Cardiac muscle cell (in vitro differentiated cells and primary cell): ENCODE measurements around the gene NTNG1. TPM values are rescaled to one million over a fixed set of nuclear protein-coding genes. Genes with fewer than 3 reads are reported as not detected.

Source experiments
- DNase-seq, 2 donors: peaks; one replicate each; pipeline versions ENCODE4 v3.0.0 to v3.0.0-alpha.2; 2010 to 2017; ENCODE audit warnings: low read depth in 1 of 2, low spot score in 1 of 2
- H3K27ac ChIP-seq: fragments of 200-600 bp; sonication (generic); 2 replicates; pipeline ENCODE4 v1.5.1; 2016
- H3K27me3 ChIP-seq: fragments of 200-600 bp; sonication (generic); 2 replicates; pipeline ENCODE4 v1.6.0; 2016; ENCODE audit warnings: control low read depth
- H3K36me3 ChIP-seq: fragments of 200-600 bp; sonication (generic); 2 replicates; pipeline ENCODE4 v1.5.1; 2016; ENCODE audit warnings: control low read depth
- H3K4me1 ChIP-seq: fragments of 200-600 bp; sonication (generic); 2 replicates; pipeline ENCODE4 v1.8.1; 2017; ENCODE audit warnings: low read depth, mild to moderate bottlenecking, mixed run types
- H3K4me3 ChIP-seq: fragments of 200-600 bp; sonication (generic); 2 replicates; pipeline ENCODE4 v1.5.1; 2016; ENCODE audit warnings: mild to moderate bottlenecking
- H3K9me3 ChIP-seq: fragments of 200-600 bp; sonication (generic); 2 replicates; pipeline ENCODE4 v1.5.1; 2017; ENCODE audit warnings: low read depth, mild to moderate bottlenecking, control low read depth
- polyA plus RNA-seq: library from polyadenylated mRNA; unstranded; fragments of >200 nt; fragmentation: Nextera tagmentation; extraction: Ambion mirVana; gene quantifications from 2 replicates; pipeline ENCODE4 v1.2.1, GENCODE V29; 2016
- total RNA-seq: library from RNA; depleted of rRNA; stranded (reverse); fragments of >200 nt; gene quantifications from 2 replicates; pipeline ENCODE4 v1.2.3, GENCODE V29; 2016
- TF ChIP-seq, protein P1 (sequence below): IDR thresholded peaks from 2 replicates; pipeline ENCODE4 v1.5.1; 2012; ENCODE audit warnings: low read depth, mild to moderate bottlenecking, low read length

Gene NTNG1
- total and polyA plus RNA-seq, 2 experiments from 2014 or later: 0.12 TPM; not detected in 1

DNA sequence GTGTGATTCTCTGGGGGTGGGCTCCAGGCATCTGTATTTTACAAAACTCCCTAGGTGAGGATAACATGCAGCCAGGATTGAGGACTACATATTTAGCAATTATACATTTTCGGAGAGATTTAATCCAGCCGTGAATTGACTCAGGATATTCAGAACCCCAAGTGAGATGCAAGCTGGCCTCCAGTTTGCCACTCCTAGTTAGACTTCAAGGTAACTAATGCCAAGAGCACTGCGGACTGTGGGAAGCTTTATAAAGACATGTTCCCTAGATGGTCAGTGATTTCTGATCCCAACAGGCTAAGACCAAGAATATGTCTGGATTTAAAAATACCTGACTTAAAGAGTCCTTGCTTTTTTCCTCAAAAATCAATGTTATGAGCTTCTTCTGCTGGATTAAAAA lies 308.5 kb downstream of the NTNG1 start:
- Histone ChIP-seq H3K4me3 (no peak overlapping the region), H3K4me1 (no peaks in the 10 kb centered on the region), H3K9me3 (no peaks in the 10 kb centered on the region), H3K27me3 (peaks cover 22% of the 10 kb centered on the region), H3K36me3 (no peaks in the 10 kb centered on the region), H3K27ac (no peak overlapping the region)
- no peak for DNase-seq
- TF ChIP-seq, protein P1, sequence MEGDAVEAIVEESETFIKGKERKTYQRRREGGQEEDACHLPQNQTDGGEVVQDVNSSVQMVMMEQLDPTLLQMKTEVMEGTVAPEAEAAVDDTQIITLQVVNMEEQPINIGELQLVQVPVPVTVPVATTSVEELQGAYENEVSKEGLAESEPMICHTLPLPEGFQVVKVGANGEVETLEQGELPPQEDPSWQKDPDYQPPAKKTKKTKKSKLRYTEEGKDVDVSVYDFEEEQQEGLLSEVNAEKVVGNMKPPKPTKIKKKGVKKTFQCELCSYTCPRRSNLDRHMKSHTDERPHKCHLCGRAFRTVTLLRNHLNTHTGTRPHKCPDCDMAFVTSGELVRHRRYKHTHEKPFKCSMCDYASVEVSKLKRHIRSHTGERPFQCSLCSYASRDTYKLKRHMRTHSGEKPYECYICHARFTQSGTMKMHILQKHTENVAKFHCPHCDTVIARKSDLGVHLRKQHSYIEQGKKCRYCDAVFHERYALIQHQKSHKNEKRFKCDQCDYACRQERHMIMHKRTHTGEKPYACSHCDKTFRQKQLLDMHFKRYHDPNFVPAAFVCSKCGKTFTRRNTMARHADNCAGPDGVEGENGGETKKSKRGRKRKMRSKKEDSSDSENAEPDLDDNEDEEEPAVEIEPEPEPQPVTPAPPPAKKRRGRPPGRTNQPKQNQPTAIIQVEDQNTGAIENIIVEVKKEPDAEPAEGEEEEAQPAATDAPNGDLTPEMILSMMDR: no peak

DNA sequence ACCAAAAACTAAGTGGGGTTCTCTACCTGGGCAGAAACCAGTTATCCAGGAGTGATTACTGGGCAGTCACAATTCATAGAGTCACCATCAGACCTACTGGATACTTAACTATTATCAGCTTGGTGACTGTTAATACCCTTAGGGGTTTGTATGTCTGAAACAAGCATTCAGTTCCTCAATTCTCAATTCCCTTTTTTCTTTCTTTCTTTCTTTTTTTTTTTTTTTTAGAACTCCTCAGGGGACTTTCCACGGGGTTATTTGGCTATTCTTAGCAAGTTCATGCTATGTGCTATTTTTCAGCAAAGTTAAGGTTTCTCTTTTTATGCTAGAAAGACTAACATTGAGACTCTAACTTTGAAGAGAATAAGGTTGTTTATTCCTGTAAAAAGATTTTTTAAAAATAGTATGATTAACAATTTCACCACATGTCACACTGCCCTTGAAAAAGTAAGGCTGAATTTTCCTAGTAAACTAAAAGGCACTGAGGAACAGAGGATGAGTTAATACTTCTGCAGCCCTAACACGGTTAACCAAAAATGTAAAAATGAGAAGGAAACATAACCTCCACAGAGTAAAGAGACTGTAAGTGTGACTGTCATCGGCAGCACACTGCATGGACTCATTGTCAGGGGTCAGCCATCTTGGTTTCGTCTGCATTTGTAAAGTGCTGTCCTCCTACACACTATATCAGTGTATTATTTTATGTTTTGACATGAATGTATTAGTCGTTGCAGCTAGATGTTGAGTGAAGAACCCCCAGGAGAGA lies 310.2 kb downstream of the NTNG1 start:
- Histone ChIP-seq H3K4me1 (no peaks in the 10 kb centered on the region), H3K9me3 (no peaks in the 10 kb centered on the region), H3K36me3 (no peaks in the 10 kb centered on the region), H3K27ac (no peak overlapping the region), H3K27me3 (peaks cover 26% of the 10 kb centered on the region), H3K4me3 (no peak overlapping the region)
- DNase-seq: no peak
- TF ChIP-seq, protein P1: no peak

DNA sequence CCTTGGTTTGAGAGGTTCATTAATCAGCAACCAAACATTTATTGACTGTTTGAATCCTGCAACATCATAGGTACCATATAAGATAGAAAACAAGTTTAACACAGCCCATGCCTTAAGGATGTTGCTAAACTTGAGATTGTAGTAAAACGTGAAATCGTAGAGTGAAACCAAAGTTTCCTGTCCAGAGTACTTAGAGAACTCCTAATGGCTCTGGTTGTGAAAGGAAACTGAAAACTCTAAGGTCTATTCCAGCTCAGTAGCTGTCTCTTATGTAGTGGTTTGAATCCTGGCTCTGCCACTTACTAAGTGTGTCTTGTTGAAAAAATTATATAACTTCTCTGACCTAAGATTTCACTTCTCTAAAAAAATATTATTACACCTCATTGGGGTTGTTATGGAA lies 310.9 kb downstream of the NTNG1 start:
- peaks cover 32% of the 10 kb centered on the region for H3K27me3 ChIP-seq
- no peaks in the 10 kb centered on the region for H3K4me1 ChIP-seq
- TF ChIP-seq, protein P1: no peak
- no peak overlapping the region for H3K27ac ChIP-seq
- no peaks in the 10 kb centered on the region for H3K9me3 ChIP-seq
- no peaks in the 10 kb centered on the region for H3K36me3 ChIP-seq
- DNase-seq: no peak
- H3K4me3 ChIP-seq: no peak overlapping the region

DNA sequence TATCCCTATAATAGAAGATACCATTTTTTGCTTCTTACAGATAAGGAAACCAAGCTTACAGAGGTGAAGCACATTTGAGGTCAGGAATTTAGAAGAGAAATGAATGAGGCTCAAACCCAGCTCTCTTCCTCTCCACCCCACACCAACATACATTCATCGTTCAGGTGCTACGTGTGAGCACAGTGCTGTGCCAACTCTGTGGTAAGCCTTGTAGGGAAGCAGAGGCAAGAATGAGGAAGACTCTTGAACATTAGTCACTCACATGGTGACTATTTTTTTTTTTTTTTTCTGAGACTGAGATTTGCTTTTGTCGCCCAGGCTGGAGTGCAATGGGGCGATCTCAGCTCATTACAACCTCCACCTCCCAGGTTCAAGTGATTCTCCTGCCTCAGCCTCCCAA lies 314.0 kb downstream of the NTNG1 start:
- Histone ChIP-seq H3K9me3 (no peaks in the 10 kb centered on the region), H3K4me1 (no peaks in the 10 kb centered on the region), H3K27me3 (peaks cover 53% of the 10 kb centered on the region), H3K36me3 (no peaks in the 10 kb centered on the region), H3K4me3 (no peak overlapping the region), H3K27ac (no peak overlapping the region)
- no peak for DNase-seq
- TF ChIP-seq, protein P1: no peak

- no peak overlapping the region for H3K27ac ChIP-seq
- no peaks in the 10 kb centered on the region for H3K4me1 ChIP-seq
- H3K9me3 ChIP-seq: no peaks in the 10 kb centered on the region
- no peak overlapping the region for H3K4me3 ChIP-seq
- no peaks in the 10 kb centered on the region for H3K36me3 ChIP-seq
- DNase-seq: no peak
- H3K27me3 ChIP-seq: peaks cover 75% of the 10 kb centered on the region
- TF ChIP-seq, protein P1: no peak
These were observed 317.1 kb downstream of the NTNG1 start for GRCh38 chr1:107457989-107458388.
